Activated CD8-positive, alpha-beta memory T cell treated with anti-CD3 and anti-CD28 coated beads, Interleukin-2, amount 10 ng/mL, durations not matched to agents 7 days and 5 days (primary cell): ENCODE measurements around the gene ETV7. TPM values are rescaled to one million over a fixed set of nuclear protein-coding genes. Genes with fewer than 3 reads are reported as not detected.
A peak's percentile ranks its signal among the peaks of the same experiment; 100 is the strongest.
"Not testable (repeated sequence)": the region's sequence is repeated elsewhere in the genome, so short reads cannot be mapped to it uniquely, and the experiment has no call there.

Source experiments
- ATAC-seq: fragments of 150-1000 bp; cut with Tn5 transposase; one replicate; pipeline ENCODE4 v1.10.0; 2021; ENCODE audit warnings: moderate library complexity
- CTCF ChIA-PET: fragments of 350-600 bp; sonication (Branson Sonifier 250); formaldehyde crosslinking; loops from one replicate; lab custom pipeline; 2021; ENCODE audit warnings: antibody characterized with exemption; lab: Charles Lee
- DNase-seq: peaks from one replicate; pipeline ENCODE4 v3.0.0-alpha.2; 2020
- H3K27ac Mint-ChIP-seq: one replicate; pipeline ENCODE4 v1.8.0; 2021; ENCODE audit warnings: mild to moderate bottlenecking, mixed read lengths
- H3K27me3 Mint-ChIP-seq: one replicate; pipeline ENCODE4 v1.8.0; 2021; ENCODE audit warnings: mixed read lengths
- H3K36me3 Mint-ChIP-seq: one replicate; pipeline ENCODE4 v1.8.0; 2021; ENCODE audit warnings: mild to moderate bottlenecking, mixed read lengths
- H3K4me1 Mint-ChIP-seq: one replicate; pipeline ENCODE4 v1.8.0; 2021; ENCODE audit warnings: mixed read lengths
- H3K4me3 Mint-ChIP-seq: one replicate; pipeline ENCODE4 v1.8.0; 2021; ENCODE audit warnings: mild to moderate bottlenecking, moderate library complexity, mixed read lengths
- H3K9me3 Mint-ChIP-seq: one replicate; pipeline ENCODE4 v1.8.0; 2022; ENCODE audit warnings: low read depth, mixed read lengths
- total RNA-seq, 2 experiments: library from RNA; stranded (reverse); gene quantifications; one replicate each; pipeline ENCODE4 v1.2.3, GENCODE V29; 2021

ETV7 gene
- total RNA-seq, 2 experiments from 2014 or later = 5.9 to 19.7 TPM

DNA sequence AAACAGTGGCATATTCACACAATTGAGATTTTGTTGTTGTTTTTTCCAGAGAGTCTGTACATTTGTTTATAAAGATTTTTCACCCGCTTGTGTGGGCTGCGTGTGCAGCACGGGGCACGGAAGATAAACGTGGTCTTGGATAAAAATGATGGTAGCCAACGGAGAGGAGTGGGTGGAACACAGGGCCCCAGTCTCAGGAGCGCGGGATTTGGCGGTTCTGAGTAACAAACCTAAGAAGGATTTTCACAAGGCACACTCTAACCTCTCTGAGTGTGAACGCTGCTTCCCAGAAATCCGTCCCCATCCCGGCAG lies 47.2 kb downstream of the ETV7 start:
- Mint-ChIP-seq H3K27me3 (peaks cover 42% of the 10 kb centered on the region), H3K4me3 (no peak overlapping the region), H3K36me3 (no peaks in the 10 kb centered on the region), H3K27ac (no peak overlapping the region), H3K4me1 (peaks cover 22% of the 10 kb centered on the region), H3K9me3 (no peaks in the 10 kb centered on the region)
- ATAC-seq = no peak
- CTCF ChIA-PET = interaction anchor here (0.7 to 6.7 kb wide), 17 partner anchors 11 to 311 kb away, joined by 3 to 91 read pairs (median 4); no protein-coding TSS in a partner anchor
- no peak for DNase-seq

DNA sequence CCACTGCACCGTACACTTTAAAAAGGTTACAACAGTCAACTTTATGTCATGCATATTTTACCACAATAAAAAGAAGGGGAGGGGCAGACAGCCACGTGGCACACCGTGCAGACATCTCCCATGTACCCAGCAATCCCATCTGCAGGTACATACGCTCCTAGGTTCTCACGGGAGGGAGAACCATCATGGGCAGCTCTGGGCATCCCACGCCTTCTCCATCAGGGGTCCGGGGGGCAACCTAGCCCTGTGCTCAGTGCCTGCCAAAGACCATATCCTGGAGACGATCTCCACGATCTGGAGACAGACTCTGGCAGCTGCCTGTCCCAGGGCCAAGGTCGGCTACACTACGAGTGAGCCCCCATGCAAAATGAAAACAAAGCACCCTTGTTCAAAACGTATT lies 48.3 kb downstream of the ETV7 start:
- peaks cover 53% of the 10 kb centered on the region for H3K27me3 Mint-ChIP-seq
- no peaks in the 10 kb centered on the region for H3K36me3 Mint-ChIP-seq
- CTCF ChIA-PET = interaction anchor here (0.6 to 6.7 kb wide), 3 partner anchors 9 to 20 kb away, joined by 3 to 91 read pairs (median 5); no protein-coding TSS in a partner anchor

GRCh38 chr6:36338223-36338622 lies 49.2 kb downstream of the ETV7 start:
- H3K27me3 Mint-ChIP-seq = peaks cover 63% of the 10 kb centered on the region
- H3K27ac Mint-ChIP-seq = peak overlapping the region; percentile 21

More for the DNA sequence above, 48.3 kb downstream of the ETV7 start:
- no peak overlapping the region for H3K4me3 Mint-ChIP-seq
- no peaks in the 10 kb centered on the region for H3K9me3 Mint-ChIP-seq
- DNase-seq (no peak), ATAC-seq (no peak)
- H3K4me1 Mint-ChIP-seq = peaks cover 22% of the 10 kb centered on the region
- H3K27ac Mint-ChIP-seq = no peak overlapping the region

DNA sequence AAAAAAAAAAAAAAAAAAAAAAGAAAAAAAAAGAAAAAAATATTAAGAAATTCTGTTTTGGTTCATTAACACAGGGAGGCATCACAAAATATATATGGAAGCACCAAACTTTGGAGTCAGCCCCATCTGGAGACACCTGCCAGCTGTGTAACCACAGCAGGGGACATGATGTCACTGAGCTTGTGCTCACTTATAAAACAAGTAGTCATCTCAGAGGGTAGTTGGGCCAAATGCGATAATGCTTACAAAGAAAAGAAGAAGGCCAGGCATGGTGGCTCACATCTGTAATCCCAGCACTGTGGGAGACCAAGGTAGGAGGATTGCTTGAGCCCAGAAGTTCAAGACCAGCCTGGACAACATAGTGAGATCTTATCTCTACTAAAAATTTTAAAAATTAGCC lies 49.7 kb downstream of the ETV7 start:
- no peaks in the 10 kb centered on the region for H3K9me3 Mint-ChIP-seq
- peaks cover 22% of the 10 kb centered on the region for H3K4me1 Mint-ChIP-seq
- H3K27me3 Mint-ChIP-seq = peaks cover 64% of the 10 kb centered on the region
- ATAC-seq = no peak
- no peak for DNase-seq
- no peaks in the 10 kb centered on the region for H3K36me3 Mint-ChIP-seq
- H3K27ac Mint-ChIP-seq = no peak overlapping the region
- CTCF ChIA-PET = interaction anchor here (6.7 kb wide), 1 partner anchor 22 kb away, joined by 91 read pairs; no protein-coding TSS in a partner anchor
- H3K4me3 Mint-ChIP-seq = no peak overlapping the region

More at GRCh38 chr6:36338223-36338622, 49.2 kb downstream of the ETV7 start:
- not testable (repeated sequence) for ATAC-seq, H3K4me3 Mint-ChIP-seq, H3K36me3 Mint-ChIP-seq, DNase-seq, H3K9me3 Mint-ChIP-seq
- CTCF ChIA-PET = interaction anchor here (6.7 kb wide), 1 partner anchor 21 kb away, joined by 91 read pairs; no protein-coding TSS in a partner anchor
- H3K4me1 Mint-ChIP-seq = peaks cover 22% of the 10 kb centered on the region

DNA sequence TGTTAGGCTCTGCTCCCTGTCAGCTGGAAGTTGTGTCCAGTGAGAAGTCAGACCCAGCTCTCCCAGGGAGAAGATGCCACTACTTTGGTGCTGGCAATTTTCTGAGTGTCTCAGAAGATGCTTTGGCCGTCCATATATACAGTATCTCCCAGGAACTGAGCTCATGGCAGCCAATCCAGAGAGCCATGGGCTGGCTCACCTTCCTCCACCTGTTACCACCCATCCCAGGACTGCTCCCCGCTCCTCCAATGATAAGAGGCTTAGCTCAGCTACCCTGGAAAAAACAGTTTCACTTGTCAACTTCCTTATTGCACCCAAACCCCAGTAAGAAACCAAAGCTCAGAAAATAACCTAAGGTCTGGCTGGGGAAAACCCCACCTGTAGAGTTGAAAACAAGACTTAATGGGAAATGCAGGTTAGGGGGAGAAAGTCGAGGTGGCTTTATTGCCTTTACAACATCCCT lies 50.7 kb downstream of the ETV7 start, which contains the start of gene BNIP5:
Gene BNIP5, minus strand, starts transcription at position 110 of the 463 bp plus-strand sequence. CDS start 6,198 bp downstream, outside the sequence.
- ATAC-seq (no peak), DNase-seq (no peak)
- CTCF ChIA-PET = interaction anchor here (0.5 to 6.7 kb wide), 2 partner anchors 23 to 37 kb away, joined by 3 to 91 read pairs; no protein-coding TSS in a partner anchor
- peaks cover 22% of the 10 kb centered on the region for H3K4me1 Mint-ChIP-seq
- H3K27me3 Mint-ChIP-seq = peaks cover 66% of the 10 kb centered on the region
- no peak within 1 kb of the TSS for H3K27ac Mint-ChIP-seq
- no peak within 1 kb of the TSS for H3K4me3 Mint-ChIP-seq
- H3K9me3 Mint-ChIP-seq = no peaks in the 10 kb centered on the region
- no peaks in the 10 kb centered on the region for H3K36me3 Mint-ChIP-seq

DNA sequence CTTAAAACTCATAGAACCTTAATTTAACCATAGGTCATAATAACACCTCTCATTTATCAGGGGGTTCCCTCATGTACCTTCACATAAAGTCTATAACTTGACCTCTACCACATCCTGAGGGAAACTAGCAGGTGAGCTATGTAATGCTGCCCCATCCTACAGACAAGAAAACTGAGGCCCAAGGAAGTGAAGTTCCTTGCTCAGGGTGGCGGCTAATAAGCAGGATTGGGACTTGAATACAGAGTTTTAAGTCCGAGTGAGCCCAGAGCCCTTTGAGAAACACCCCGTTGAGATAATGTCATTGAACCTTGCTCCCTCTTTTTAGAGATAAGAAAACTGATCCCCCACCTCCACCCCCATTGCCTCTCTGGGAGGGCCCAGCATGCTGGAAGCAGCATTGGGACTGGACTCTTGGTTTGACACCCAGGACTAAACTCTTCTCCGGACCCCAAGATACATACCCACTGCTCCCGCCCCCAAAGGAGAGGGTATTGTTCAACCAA lies 51.2 kb downstream of the ETV7 start:
- peaks cover 64% of the 10 kb centered on the region for H3K27me3 Mint-ChIP-seq
- no peak overlapping the region for H3K4me3 Mint-ChIP-seq
- H3K4me1 Mint-ChIP-seq = peaks cover 22% of the 10 kb centered on the region
- CTCF ChIA-PET = interaction anchor here (6.7 kb wide), 1 partner anchor 23 kb away, joined by 91 read pairs; no protein-coding TSS in a partner anchor
- ATAC-seq (no peak), DNase-seq (no peak)
- no peaks in the 10 kb centered on the region for H3K36me3 Mint-ChIP-seq
- H3K9me3 Mint-ChIP-seq = no peaks in the 10 kb centered on the region
- H3K27ac Mint-ChIP-seq = no peak overlapping the region

- Mint-ChIP-seq H3K9me3 (no peaks in the 10 kb centered on the region), H3K36me3 (no peaks in the 10 kb centered on the region), H3K27me3 (peaks cover 61% of the 10 kb centered on the region), H3K4me3 (no peak overlapping the region), H3K4me1 (peaks cover 18% of the 10 kb centered on the region), H3K27ac (no peak overlapping the region)
- CTCF ChIA-PET = interaction anchor here (6.7 kb wide), 1 partner anchor 24 kb away, joined by 91 read pairs; no protein-coding TSS in a partner anchor
- ATAC-seq = no peak
- no peak for DNase-seq
Measured at GRCh38 chr6:36335465-36336207, 51.8 kb downstream of the ETV7 start.

DNA sequence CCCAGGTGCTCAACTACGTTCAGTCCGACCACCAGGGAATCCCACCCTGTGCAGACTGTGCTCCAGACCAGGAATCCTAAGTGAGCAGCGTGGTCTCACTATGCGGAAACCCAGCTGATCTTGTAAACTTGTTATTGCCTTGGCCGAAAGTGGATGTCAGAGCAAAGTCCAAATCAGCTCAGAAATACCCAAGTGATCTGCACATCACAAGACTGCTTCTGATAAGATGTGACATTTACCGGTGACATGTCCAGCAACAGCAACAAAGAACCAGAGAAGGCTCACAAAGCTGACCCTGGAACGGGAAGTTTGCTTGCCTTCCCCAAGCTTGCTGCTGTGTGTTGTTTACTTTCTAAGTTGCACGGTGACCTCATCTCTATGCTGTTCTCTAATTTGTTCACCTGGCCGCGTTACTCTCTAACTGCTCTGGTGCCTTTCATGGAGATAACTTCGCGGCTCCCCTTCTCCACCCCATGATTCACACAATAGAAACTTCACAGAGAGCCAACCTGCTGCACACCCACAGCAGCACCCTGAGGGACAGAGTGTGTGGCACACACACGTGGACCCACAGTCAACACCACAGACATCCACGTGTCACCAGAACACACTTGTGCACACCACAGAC lies 52.5 kb downstream of the ETV7 start:
- CTCF ChIA-PET = interaction anchor here (1.7 kb wide), 1 partner anchor 33 kb away, joined by 5 read pairs; no protein-coding TSS in a partner anchor
- no peak overlapping the region for H3K27ac Mint-ChIP-seq
- no peak for DNase-seq
- no peaks in the 10 kb centered on the region for H3K36me3 Mint-ChIP-seq
- H3K27me3 Mint-ChIP-seq = peaks cover 54% of the 10 kb centered on the region
- H3K9me3 Mint-ChIP-seq = no peaks in the 10 kb centered on the region
- no peak overlapping the region for H3K4me3 Mint-ChIP-seq
- H3K4me1 Mint-ChIP-seq = peaks cover 17% of the 10 kb centered on the region
- ATAC-seq = no peak

- no peak for ATAC-seq
- H3K27ac Mint-ChIP-seq = no peak overlapping the region
Measured at GRCh38 chr6:36333931-36334725, 53.3 kb downstream of the ETV7 start.

GRCh38 chr6:36333171-36333895 lies 54.1 kb downstream of the ETV7 start:
- no peak for ATAC-seq
- H3K36me3 Mint-ChIP-seq = no peaks in the 10 kb centered on the region
- no peak for DNase-seq
- no peak overlapping the region for H3K27ac Mint-ChIP-seq
- H3K27me3 Mint-ChIP-seq = peaks cover 50% of the 10 kb centered on the region
- CTCF ChIA-PET = interaction anchor here (0.9 to 1.7 kb wide), 4 partner anchors 8 to 35 kb away, joined by 3 to 5 read pairs (median 3); no protein-coding TSS in a partner anchor
- H3K9me3 Mint-ChIP-seq = no peaks in the 10 kb centered on the region
- no peak overlapping the region for H3K4me3 Mint-ChIP-seq
- peaks cover 9% of the 10 kb centered on the region for H3K4me1 Mint-ChIP-seq

More at GRCh38 chr6:36333931-36334725, 53.3 kb downstream of the ETV7 start:
- no peaks in the 10 kb centered on the region for H3K36me3 Mint-ChIP-seq
- no peaks in the 10 kb centered on the region for H3K9me3 Mint-ChIP-seq
- peaks cover 14% of the 10 kb centered on the region for H3K4me1 Mint-ChIP-seq
- DNase-seq = no peak
- H3K27me3 Mint-ChIP-seq = peaks cover 47% of the 10 kb centered on the region
- CTCF ChIA-PET = interaction anchor here (0.9 to 1.7 kb wide), 3 partner anchors 25 to 35 kb away, joined by 3 to 5 read pairs (median 3); no protein-coding TSS in a partner anchor
- no peak overlapping the region for H3K4me3 Mint-ChIP-seq

DNA sequence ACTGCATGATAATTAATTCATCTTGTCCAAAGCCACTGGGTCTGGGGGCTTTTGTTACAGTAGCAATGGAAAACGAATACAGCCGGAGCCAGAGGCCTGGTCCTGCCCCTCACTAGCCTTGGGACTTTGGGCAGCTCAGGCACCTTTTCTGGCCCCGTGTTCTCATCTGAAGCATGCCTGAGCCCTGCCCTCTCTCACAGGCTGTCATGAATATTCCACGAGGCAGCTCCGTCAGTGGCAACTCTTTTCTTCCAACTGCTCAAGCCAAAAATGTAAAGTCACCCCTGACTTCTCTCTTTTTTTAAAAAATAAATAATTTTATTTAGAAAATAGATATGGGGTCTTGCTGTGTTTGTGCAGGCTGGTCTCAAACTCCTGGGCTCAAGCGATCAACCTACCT lies 56.1 kb downstream of the ETV7 start:
- Mint-ChIP-seq H3K4me1 (no peaks in the 10 kb centered on the region), H3K36me3 (no peaks in the 10 kb centered on the region), H3K9me3 (no peaks in the 10 kb centered on the region), H3K4me3 (no peak overlapping the region), H3K27me3 (peaks cover 60% of the 10 kb centered on the region), H3K27ac (no peak overlapping the region)
- CTCF ChIA-PET = interaction anchor here (1.8 kb wide), 1 partner anchor 10 kb away, joined by 8 read pairs; no protein-coding TSS in a partner anchor
- ATAC-seq (no peak), DNase-seq (no peak)

GRCh38 chr6:36330366-36330765 lies 57.1 kb downstream of the ETV7 start:
- no peak for ATAC-seq

More at GRCh38 chr6:36330366-36330765, 57.1 kb downstream of the ETV7 start:
- CTCF ChIA-PET = interaction anchor here (1.0 to 1.8 kb wide), 2 partner anchors 11 to 19 kb away, joined by 3 to 8 read pairs; no protein-coding TSS in a partner anchor
- Mint-ChIP-seq H3K36me3 (no peaks in the 10 kb centered on the region), H3K27me3 (peaks cover 50% of the 10 kb centered on the region), H3K4me1 (no peaks in the 10 kb centered on the region), H3K9me3 (no peaks in the 10 kb centered on the region), H3K27ac (no peak overlapping the region), H3K4me3 (no peak overlapping the region)
- DNase-seq = no peak
